Bone marrow (tissue), 2 donors: ENCODE data around the gene MRPS30.
"Not testable (repeated sequence)": the region's sequence is repeated elsewhere in the genome, so short reads cannot be mapped to it uniquely, and the experiment has no call there.

Experiments used
- DNase-seq, 2 donors: peaks; one replicate each; lab custom pipeline; 2025; lab: John Stamatoyannopoulos, UW

MRPS30 gene

DNA sequence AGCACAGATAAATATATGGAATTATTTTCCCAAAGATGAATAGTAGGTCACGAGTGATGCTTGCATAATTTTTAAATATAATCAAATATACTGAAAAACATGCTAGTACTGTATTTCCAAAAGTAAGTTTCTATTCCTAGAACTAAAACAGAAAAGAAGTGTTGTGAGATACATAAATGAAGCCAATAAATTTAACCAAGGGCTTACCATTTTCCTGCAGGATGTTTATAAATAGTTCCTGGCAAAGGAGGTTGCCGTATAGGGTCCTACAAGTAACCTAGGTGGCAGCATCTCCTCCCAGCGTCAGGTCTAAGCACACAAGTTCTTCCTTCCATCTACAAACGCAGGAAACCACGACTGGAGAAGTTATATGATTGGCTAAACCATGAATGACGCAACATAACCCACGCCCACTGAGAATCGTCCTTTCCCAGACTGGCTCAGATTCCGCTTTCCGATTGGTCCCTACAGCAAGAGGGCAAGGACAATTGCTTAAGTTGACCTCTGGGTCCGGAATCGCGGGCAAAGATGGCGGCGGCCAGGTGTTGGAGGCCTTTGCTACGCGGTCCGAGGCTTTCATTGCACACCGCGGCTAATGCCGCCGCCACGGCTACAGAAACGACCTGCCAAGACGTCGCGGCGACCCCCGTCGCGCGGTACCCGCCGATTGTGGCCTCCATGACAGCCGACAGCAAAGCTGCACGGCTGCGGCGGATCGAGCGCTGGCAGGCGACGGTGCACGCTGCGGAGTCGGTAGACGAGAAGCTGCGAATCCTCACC lies at the start of gene MRPS30:
MRPS30 (plus strand) TSS at position 513 of the 780 bp plus-strand sequence; CDS start at position 529, 16 bp downstream.
- peak; percentile 50 to 99 for DNase-seq

DNA sequence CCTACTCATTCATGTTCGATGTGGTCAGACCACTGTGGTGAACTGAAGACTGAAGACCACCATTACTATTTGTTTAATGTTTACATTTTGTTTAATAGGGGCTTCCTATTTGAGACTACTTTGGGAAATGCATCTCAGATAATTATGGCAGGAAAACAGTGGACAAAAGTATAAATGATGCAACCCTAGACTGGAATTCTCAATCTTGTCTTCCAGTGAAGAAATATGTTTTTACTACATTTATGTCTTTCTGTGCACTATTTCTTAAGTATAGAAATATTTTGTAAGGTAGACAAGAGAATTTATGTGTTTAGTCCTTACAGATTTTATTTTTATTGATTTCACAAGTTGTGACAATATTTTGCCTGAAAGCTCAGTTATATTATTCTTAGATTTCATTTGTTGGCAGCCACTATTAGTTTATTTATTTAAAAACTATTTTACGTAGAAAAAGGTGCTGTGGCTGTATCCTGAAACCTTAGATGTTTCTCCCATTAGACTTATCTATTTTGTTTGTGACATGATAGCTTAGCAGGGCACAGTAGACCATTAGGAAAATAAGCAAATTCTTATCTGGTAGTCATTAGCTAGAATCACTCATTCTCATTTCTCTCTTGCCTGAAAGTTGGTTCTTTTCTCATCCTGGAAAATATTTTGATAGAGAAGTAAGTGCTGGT lies 39.4 kb upstream of the MRPS30 start:
- no peak for DNase-seq

GRCh38 chr5:44769877-44770209 lies 38.9 kb upstream of the MRPS30 start:
- DNase-seq: no peak

DNA sequence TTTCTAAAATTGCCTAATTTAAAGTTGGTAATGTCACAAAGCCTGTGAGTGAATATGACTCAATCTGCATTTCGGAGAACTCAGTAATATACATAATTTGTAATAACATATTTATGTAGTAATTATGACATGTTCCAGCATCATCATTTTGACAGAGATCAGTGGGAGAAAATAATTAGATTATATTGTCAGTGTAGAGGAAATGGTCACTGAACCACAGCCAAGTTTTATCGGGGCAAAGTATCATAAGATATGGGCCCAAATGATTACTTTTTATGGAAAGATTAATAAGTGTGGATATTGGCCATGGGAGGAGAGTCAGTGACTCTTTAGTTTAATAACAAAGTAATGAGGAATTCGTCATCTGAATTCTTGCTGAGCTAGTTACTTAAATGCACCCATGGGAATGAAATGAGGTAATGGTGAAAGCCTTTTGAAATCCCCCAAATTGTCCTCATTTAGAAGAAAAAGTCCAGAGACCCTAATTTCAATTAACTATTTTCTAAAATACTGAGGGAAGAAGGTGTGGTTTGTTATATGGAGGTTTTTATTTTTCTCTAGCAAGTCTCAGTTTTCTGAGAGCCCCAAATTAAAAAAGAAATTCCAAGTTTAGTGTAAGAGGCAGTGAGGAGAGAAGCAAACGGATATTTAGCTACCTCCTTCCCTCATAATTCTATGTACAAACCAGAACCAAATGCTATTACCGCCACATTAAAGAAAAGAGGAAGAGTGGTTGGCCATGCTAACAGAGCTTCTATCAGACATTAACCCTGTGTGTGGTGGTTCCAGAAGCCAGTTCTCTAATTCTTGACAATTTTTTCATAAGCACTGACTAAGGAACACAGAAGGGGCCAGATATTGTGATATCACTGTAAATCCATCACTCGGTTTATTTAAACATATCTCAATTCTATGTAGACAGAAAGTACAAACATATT lies 37.7 kb upstream of the MRPS30 start:
- DNase-seq: no peak

DNA sequence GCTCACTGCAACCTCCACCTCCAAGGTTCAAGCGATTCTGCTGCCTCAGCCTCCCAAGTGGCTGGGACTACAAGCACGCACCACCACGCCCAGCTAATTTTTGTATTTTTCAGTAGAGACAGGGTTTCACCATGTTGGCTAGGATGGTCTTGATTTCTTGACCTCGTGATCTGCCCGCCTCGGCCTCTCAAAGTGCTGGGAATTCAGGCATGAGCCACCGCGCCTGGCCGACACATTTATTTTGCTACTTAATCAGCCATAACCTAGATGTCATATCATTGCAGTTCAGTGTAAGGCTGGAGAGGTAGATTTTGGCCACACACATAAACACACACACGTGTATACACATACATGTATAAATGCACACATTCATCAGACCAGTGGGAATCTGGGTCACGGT lies 36.4 kb upstream of the MRPS30 start:
- not testable (repeated sequence) for DNase-seq

- DNase-seq: peak in 1 of 2 donors; percentile 3
Measured at GRCh38 chr5:44774279-44774880, 34.4 kb upstream of the MRPS30 start.

DNA sequence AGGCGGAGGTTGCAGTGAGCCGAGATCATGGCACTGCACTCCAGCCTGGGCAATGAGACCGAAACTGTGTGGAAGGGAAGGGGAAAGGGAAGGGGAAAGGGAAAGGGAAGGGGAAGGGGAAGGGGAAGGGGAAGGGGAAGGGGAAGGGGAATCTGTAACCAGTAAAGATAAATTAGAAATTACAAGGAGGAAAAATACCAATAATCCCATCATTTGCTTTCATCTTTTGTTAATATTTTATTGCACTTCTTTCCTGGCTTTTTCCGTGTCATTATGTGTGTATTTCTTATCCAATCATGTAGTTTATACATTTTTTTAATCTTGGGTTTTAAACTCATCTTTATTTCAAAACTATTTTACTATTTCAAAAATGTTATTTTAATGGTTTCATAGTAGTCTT lies 29.6 kb upstream of the MRPS30 start:
- no peak for DNase-seq

DNA sequence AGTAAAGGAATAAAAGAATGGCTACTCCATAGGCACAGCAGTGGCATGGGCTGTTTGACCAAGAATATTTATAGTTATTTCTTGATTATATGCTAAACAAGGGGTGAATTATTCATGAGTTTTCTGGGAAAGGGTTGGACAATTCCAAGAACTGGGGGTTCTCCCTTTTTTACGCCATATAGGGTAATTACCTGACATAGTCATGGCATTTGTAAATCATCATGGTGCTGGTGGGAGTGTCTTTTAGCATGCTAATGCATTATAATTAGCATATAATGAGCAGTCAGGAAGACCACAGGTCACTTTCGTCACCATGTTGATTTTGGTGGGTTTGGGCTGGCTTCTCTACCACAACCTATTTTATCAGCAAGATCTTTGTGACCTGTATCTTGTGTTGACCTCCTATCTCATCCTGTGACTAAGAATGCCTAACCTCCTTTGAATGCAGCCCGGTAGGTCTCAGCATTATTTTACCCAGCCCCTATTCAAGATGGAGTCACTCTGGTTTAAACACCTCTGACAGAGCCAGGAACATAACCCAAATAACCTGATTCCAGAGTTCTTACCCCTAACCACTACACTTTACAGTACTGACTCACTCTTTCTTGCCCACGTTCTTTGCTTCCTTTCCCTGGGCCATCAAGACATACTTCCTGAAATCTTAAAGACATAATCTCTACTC lies 25.0 kb upstream of the MRPS30 start:
- peak in 1 of 2 donors; percentile 0 for DNase-seq

- DNase-seq: no peak
Measured at GRCh38 chr5:44787731-44788130, 21.0 kb upstream of the MRPS30 start.

DNA sequence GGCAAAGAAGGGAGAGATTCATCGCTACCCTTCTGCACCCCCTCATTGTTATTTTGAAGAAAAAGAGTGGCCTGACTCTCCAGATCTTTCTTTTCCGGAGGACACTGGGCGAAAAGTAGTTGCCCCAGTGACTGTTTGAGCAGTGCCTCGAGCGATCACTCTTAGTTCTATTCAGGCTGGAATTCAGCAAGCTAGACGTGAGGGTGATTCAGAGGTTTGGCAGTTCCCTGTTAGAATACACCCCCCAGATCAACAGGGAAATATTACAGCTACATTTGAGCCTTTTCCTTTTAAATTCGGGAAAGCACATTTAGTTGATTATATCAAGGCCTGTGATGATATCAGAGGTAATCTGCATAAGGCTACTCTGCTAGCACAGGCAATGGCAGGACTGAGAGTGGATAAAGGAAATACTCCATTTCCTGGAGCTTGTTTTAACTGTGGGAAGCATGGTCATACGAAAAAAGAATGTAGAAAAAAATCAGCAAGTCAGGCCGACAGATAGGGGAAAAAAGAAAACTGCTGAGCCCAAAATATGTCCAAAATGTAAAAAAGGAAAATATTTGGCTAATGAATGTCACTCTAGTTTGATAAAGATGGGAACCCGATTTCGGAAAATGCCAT lies 19.3 kb upstream of the MRPS30 start:
- DNase-seq: not testable (repeated sequence)

- not testable (repeated sequence) for DNase-seq
Measured at GRCh38 chr5:44792031-44792673, 16.6 kb upstream of the MRPS30 start.

GRCh38 chr5:44794371-44794770 lies 14.4 kb upstream of the MRPS30 start:
- DNase-seq: no peak

- DNase-seq: no peak
Measured at GRCh38 chr5:44795496-44795895, 13.3 kb upstream of the MRPS30 start.

GRCh38 chr5:44797841-44798240 lies 10.9 kb upstream of the MRPS30 start:
- DNase-seq: no peak

- no peak for DNase-seq
Measured at GRCh38 chr5:44801992-44802391, 6.8 kb upstream of the MRPS30 start.

DNA sequence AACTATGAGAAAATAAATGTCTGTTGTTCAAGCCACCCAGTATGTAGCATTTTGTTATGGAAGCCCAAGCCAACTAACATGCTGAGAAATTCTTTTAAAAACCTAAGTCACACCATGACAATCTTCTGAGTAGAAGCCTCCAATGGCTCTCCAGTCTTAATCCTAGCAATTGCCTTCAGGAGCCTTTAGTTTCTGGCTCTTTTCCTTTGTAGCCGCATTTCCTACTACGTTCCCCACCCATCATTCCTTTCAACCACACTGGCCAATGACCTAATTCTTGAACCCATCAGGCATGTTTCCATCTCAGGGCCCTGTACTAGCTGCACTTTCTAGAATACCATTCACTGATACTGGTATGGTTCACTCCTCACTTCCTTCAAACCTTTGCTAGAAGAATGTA lies 2.1 kb upstream of the MRPS30 start:
- no peak for DNase-seq

GRCh38 chr5:44807269-44807668 lies 1.5 kb upstream of the MRPS30 start:
- DNase-seq: no peak

GRCh38 chr5:44809215-44809955 lies 638 bp downstream of the MRPS30 start:
- DNase-seq: peak; percentile 4 to 20

DNA sequence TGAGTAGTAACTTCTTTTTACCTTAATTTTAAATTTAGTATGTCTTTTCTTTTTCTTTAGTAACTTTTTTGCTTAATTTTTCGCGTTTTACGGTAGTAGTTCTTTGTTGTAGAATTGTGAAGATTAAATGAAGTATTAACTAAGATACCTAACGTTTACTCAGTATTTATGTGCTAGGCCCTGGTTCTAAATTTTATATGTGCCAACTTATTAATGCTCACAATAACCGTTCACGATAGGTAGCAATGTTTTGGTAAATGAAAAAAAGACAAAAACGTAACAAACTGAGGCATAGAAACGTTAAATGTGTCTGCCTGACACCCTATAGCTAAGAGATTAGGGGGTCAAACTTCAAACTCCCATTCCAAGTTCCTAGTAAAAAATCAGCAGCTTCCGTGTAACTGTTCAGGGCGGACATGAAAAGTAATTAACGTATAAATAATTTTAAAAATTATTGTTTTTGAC lies 1.2 kb downstream of the MRPS30 start:
- no peak for DNase-seq

GRCh38 chr5:44814761-44815160 lies 6.0 kb downstream of the MRPS30 start:
- DNase-seq: no peak
